PFSK-1 (cell line): ENCODE measurements around the gene TULP3.

Experiments used
- FOXP2 ChIP-seq: optimal IDR thresholded peaks from 2 replicates; pipeline ENCODE3; 2011; ENCODE audit warnings: borderline replicate concordance, control low read depth, inconsistent platforms; ENCODE audit not compliant: insufficient read depth; ENCODE audit errors: extremely low read length, extremely low read depth
- POLR2AphosphoS5 ChIP-seq: IDR thresholded peaks from 2 replicates; pipeline ENCODE4 v1.6.1; 2012; ENCODE audit warnings: low read depth, mild to moderate bottlenecking, control low read depth, low read length, moderate library complexity
- REST ChIP-seq, 2 experiments: IDR thresholded peaks; 2 replicates each; pipeline versions ENCODE4 v1.6.1 to v1.8.0; 2011 to 2012; ENCODE audit warnings: low read depth in 2 of 2, low read length in 2 of 2, control low read depth in 1 of 2, inconsistent platforms in 1 of 2, mild to moderate bottlenecking in 1 of 2, moderate library complexity in 1 of 2; ENCODE audit not compliant: insufficient read depth in 1 of 2
- SIN3A ChIP-seq: IDR thresholded peaks from 2 replicates; pipeline ENCODE4 v1.6.1; 2012; ENCODE audit warnings: mild to moderate bottlenecking, low read length, moderate library complexity, borderline replicate concordance; ENCODE audit not compliant: insufficient read depth
- TAF1 ChIP-seq: IDR thresholded peaks from 2 replicates; pipeline ENCODE4 v1.6.1; 2012; ENCODE audit warnings: low read length, control low read depth, borderline replicate concordance; ENCODE audit not compliant: insufficient read depth

Gene TULP3

GRCh38 chr12:2976581-2976996 lies 85.9 kb downstream of the TULP3 start:
- no peak for TF ChIP-seq TAF1
- no peak for TF ChIP-seq POLR2AphosphoS5
- TF ChIP-seq FOXP2, result no peak
- TF ChIP-seq REST (IDR thresholded peaks at IDR 0.05; ENCODE audit: insufficient read depth in 1 of 2, low read depth in 2 of 2, low read length in 2 of 2), result no peak
- no peak for TF ChIP-seq SIN3A

GRCh38 chr12:2977776-2978175 lies 87.1 kb downstream of the TULP3 start:
- TF ChIP-seq TAF1 (no peak), POLR2AphosphoS5 (no peak), REST (IDR thresholded peaks at IDR 0.05; ENCODE audit: insufficient read depth in 1 of 2, low read depth in 2 of 2, low read length in 2 of 2) (no peak), SIN3A (no peak), FOXP2 (no peak)

- TF ChIP-seq SIN3A (no peak), REST (IDR thresholded peaks at IDR 0.05; ENCODE audit: insufficient read depth in 1 of 2, low read depth in 2 of 2, low read length in 2 of 2) (no peak), TAF1 (no peak), FOXP2 (no peak), POLR2AphosphoS5 (no peak)
These were observed 89.1 kb downstream of the TULP3 start for GRCh38 chr12:2979806-2980205.

GRCh38 chr12:2980630-2981029 lies 89.9 kb downstream of the TULP3 start:
- no peak for TF ChIP-seq TAF1
- no peak for TF ChIP-seq FOXP2
- no peak for TF ChIP-seq SIN3A
- no peak for TF ChIP-seq REST (IDR thresholded peaks at IDR 0.05; ENCODE audit: insufficient read depth in 1 of 2, low read depth in 2 of 2, low read length in 2 of 2)
- no peak for TF ChIP-seq POLR2AphosphoS5

- TF ChIP-seq POLR2AphosphoS5 (no peak), SIN3A (no peak), TAF1 (no peak), REST (IDR thresholded peaks at IDR 0.05; ENCODE audit: insufficient read depth in 1 of 2, low read depth in 2 of 2, low read length in 2 of 2) (no peak)
These were observed 91.7 kb downstream of the TULP3 start for GRCh38 chr12:2982361-2982760.
